HepG2 (cell line): Measurements from ENCODE around the gene HNRNPM. TPM values are rescaled to one million over a fixed set of nuclear protein-coding genes. Genes with fewer than 3 reads are reported as not detected.

ENCODE experiments used
- CREBL2 ChIP-seq: sonication (generic); formaldehyde crosslinking; IDR thresholded peaks from 2 replicates; pipeline ENCODE4 v1.8.1; 2023; ENCODE audit warnings: missing genetic modification reagents, mild to moderate bottlenecking, borderline replicate concordance
- EZH2 ChIP-seq: conservative IDR thresholded peaks from 2 replicates; pipeline ENCODE4 v1.6.1; 2012; ENCODE audit warnings: mild to moderate bottlenecking, low read depth, low read length, moderate library complexity
- FOXO1 ChIP-seq: sonication (generic); formaldehyde crosslinking; IDR thresholded peaks from 2 replicates; pipeline ENCODE4 v1.4.0; 2020; ENCODE audit warnings: missing genetic modification reagents
- HIVEP1 ChIP-seq: sonication (generic); formaldehyde crosslinking; IDR thresholded peaks from 2 replicates; pipeline ENCODE4 v1.4.0; 2020; ENCODE audit warnings: mild to moderate bottlenecking, missing genetic modification reagents
- HMG20B ChIP-seq: conservative IDR thresholded peaks from 2 replicates; pipeline ENCODE4 v1.6.1; 2016; ENCODE audit warnings: missing genetic modification reagents, missing compliant biosample characterization
- PRDM15 ChIP-seq: sonication (generic); formaldehyde crosslinking; IDR thresholded peaks from 2 replicates; pipeline ENCODE4 v1.4.0; 2020; ENCODE audit warnings: missing genetic modification reagents
- SNRNP70 ChIP-seq: fragments of 200-400 bp; formaldehyde crosslinking; IDR thresholded peaks from 2 replicates; pipeline ENCODE4 v1.6.1; 2017; ENCODE audit warnings: mild to moderate bottlenecking, low read depth, low read length, moderate library complexity
- TCF12 ChIP-seq, 2 experiments: fragments of 450-650 bp in 1 of 2; sonication (generic) in 1 of 2; formaldehyde crosslinking in 1 of 2; IDR thresholded peaks; 2 replicates each; pipeline versions ENCODE4 v1.6.1 to v1.8.0; 2017 to 2022; ENCODE audit warnings: antibody characterized with exemption in 1 of 2, mild to moderate bottlenecking in 1 of 2, missing genetic modification reagents in 1 of 2, moderate library complexity in 1 of 2
- ZBTB25 ChIP-seq: IDR thresholded peaks from 2 replicates; pipeline ENCODE4 v1.6.1; 2018; ENCODE audit warnings: missing genetic modification reagents
- ZBTB37 ChIP-seq: sonication (generic); formaldehyde crosslinking; IDR thresholded peaks from 2 replicates; pipeline ENCODE4 v1.4.0; 2020; ENCODE audit warnings: mild to moderate bottlenecking, missing genetic modification reagents
- ZNF281 ChIP-seq: sonication (generic); formaldehyde crosslinking; IDR thresholded peaks from 2 replicates; pipeline ENCODE4 v1.4.0; 2020; ENCODE audit warnings: missing genetic modification reagents, borderline replicate concordance
- ZNF431 ChIP-seq: sonication (generic); formaldehyde crosslinking; IDR thresholded peaks from 2 replicates; pipeline ENCODE4 v1.9.0; 2022; ENCODE audit warnings: missing genetic modification reagents, low read depth, mild to moderate bottlenecking, borderline replicate concordance
- ZNF574 ChIP-seq: sonication (generic); formaldehyde crosslinking; IDR thresholded peaks from 2 replicates; pipeline ENCODE4 v1.4.0; 2020; ENCODE audit warnings: missing genetic modification reagents
- ZNF580 ChIP-seq: IDR thresholded peaks from 2 replicates; pipeline ENCODE4 v1.6.1; 2016; ENCODE audit warnings: low read depth, borderline replicate concordance
- ZNF615 ChIP-seq: sonication (generic); formaldehyde crosslinking; IDR thresholded peaks from 2 replicates; pipeline ENCODE4 v1.5.0; 2020; ENCODE audit warnings: mild to moderate bottlenecking, missing genetic modification reagents, borderline replicate concordance
- ZNF75D ChIP-seq: sonication (generic); formaldehyde crosslinking; IDR thresholded peaks from 2 replicates; pipeline ENCODE4 v1.8.1; 2023; ENCODE audit warnings: missing genetic modification reagents, mild to moderate bottlenecking, borderline replicate concordance
- polyA plus RNA-seq, 8 experiments: library from polyadenylated mRNA; depleted of rRNA in 3 of 8; stranded (reverse) in 7 of 8; unstranded in 1 of 8; fragments of >200 nt; fragmentation: Illumina TruSeq in 4 of 8; extraction: Trizol in 4 of 8; gene quantifications; 2 replicates each; pipeline versions ENCODE4 v1.2.1 to v1.2.3, GENCODE V29; 2011 to 2016; ENCODE audit warnings: low read depth in 4 of 8, missing spikeins in 1 of 8, mixed read lengths in 1 of 8; ENCODE audit not compliant: insufficient read depth in 1 of 8
- total RNA-seq, 5 experiments: library from RNA; depleted of rRNA; stranded (reverse); fragments of >200 nt; fragmentation: Illumina TruSeq; extraction: Trizol; gene quantifications; 2 replicates each; pipeline ENCODE4 v1.2.3, GENCODE V29; 2016; ENCODE audit warnings: low read depth in 1 of 5

The HNRNPM gene
- total and polyA plus RNA-seq, 2 of the 13 experiments (the other 11 are each of a cell fraction or from before 2014, with no cell fraction given): 56.7 to 102 TPM

- 0 out of 2 replicates have a peak, but pooled peaks have one; percentile 4 for TF ChIP-seq ZNF574 (CRISPR knock-in tag)
- TF ChIP-seq ZNF580 (CRISPR knock-in tag): no peak
- TF ChIP-seq ZNF431 (CRISPR knock-in tag): no peak
- no peak for TF ChIP-seq ZNF615 (CRISPR knock-in tag)
- TF ChIP-seq HIVEP1: no peak
- no peak for TF ChIP-seq ZBTB37 (CRISPR knock-in tag)
- no peak for TF ChIP-seq TCF12 (IDR thresholded peaks at IDR 0.05)
- no peak for TF ChIP-seq TCF12 (CRISPR knock-in tag; IDR thresholded peaks at IDR 0.05)
- TF ChIP-seq ZNF75D: no peak
- no peak for TF ChIP-seq HMG20B
- TF ChIP-seq ZBTB25 (CRISPR knock-in tag): no peak
- TF ChIP-seq ZNF281 (CRISPR knock-in tag): no peak
- no peak for TF ChIP-seq PRDM15 (CRISPR knock-in tag)
- TF ChIP-seq EZH2: no peak
- no peak for TF ChIP-seq FOXO1 (CRISPR knock-in tag)
- no peak for TF ChIP-seq CREBL2 (CRISPR knock-in tag)
- TF ChIP-seq SNRNP70: no peak
Observed at GRCh38 chr19:8506402-8506957, 61.7 kb downstream of the HNRNPM start (continued).
